ENCODE results near the gene SMCO1.
"Not testable (repeated sequence)": the region's sequence is repeated elsewhere in the genome, so short reads cannot be mapped to it uniquely, and the experiment has no call there.

Gene SMCO1

DNA sequence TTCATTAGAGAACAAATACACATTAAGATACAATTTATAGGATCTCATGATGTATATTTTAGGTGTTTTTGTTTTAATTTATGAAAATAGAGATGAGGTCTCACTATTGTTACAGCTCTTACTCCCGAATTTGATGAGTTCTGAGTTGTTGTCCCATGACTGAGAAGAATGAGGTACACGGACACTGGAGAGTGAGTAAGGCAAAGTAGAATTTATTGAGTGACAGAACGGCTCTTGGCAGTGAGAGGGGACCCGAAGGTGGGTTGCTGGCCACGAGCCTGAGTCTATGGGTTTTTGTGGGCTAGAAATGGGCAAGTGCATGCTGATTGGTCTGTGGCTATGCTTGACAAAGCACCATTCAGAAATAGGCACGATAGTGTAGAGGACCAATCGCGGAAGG lies 8.5 kb downstream of the SMCO1 start:
- ChIA-PET CTCF (no interaction called here), POLR2A (no interaction called here)
- DNase-seq (ENCODE audit: extremely low spot score) = no peak
- no peak for TF ChIP-seq ZNF384 (IDR thresholded peaks at IDR 0.05)
- no peak for TF ChIP-seq CTBP1 (IDR thresholded peaks at IDR 0.05; ENCODE audit: borderline replicate concordance)
- no peak for TF ChIP-seq FOXK2 (IDR thresholded peaks at IDR 0.05)
- TF ChIP-seq L3MBTL2 (conservative IDR thresholded peaks at IDR 0.05) = no peak
- no peak for TF ChIP-seq ELF4 (IDR thresholded peaks at IDR 0.05)
- TF ChIP-seq SP1 (IDR thresholded peaks at IDR 0.05) = no peak
- TF ChIP-seq, protein P1, sequence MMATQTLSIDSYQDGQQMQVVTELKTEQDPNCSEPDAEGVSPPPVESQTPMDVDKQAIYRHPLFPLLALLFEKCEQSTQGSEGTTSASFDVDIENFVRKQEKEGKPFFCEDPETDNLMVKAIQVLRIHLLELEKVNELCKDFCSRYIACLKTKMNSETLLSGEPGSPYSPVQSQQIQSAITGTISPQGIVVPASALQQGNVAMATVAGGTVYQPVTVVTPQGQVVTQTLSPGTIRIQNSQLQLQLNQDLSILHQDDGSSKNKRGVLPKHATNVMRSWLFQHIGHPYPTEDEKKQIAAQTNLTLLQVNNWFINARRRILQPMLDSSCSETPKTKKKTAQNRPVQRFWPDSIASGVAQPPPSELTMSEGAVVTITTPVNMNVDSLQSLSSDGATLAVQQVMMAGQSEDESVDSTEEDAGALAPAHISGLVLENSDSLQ (IDR thresholded peaks at IDR 0.05) = no peak
- no peak for TF ChIP-seq TARDBP (IDR thresholded peaks at IDR 0.05)
- no peak for TF ChIP-seq ARNT (IDR thresholded peaks at IDR 0.05)
- no peak for TF ChIP-seq NFRKB (IDR thresholded peaks at IDR 0.05)
- TF ChIP-seq FOXA1 (IDR thresholded peaks at IDR 0.05) = no peak
- TF ChIP-seq BHLHE40 (IDR thresholded peaks at IDR 0.05; ENCODE audit: borderline replicate concordance) = no peak
- TF ChIP-seq HDGF (IDR thresholded peaks at IDR 0.05; ENCODE audit: borderline replicate concordance) = no peak
- no peak for TF ChIP-seq LEF1 (IDR thresholded peaks at IDR 0.05; ENCODE audit: borderline replicate concordance)
- TF ChIP-seq SUZ12 (IDR thresholded peaks at IDR 0.05) = no peak
- no peak for TF ChIP-seq FOXM1 (IDR thresholded peaks at IDR 0.05; ENCODE audit: borderline replicate concordance)

DNA sequence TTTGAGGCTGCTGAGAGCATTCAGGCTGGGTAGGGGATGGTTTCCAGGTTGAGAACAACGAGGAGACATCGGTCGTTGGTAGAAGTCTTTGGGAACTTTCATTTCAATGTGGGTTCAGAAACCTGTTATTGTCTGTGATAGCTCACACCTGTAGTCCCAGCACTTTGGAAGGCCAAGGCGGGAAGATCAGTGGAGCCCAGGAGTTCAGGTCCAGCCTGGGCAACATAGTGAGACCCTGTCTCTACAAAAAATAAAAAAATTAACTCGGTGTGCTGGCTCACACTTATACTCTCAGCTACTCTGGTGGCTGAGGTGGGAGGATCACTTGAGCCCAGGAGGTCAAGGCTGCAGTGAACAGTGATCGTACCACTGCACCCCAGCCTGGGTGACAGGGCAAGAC lies 10.6 kb downstream of the SMCO1 start:
- CTCF ChIA-PET = interaction anchor here (0.6 to 1.0 kb wide), 3 partner anchors 8 to 251 kb away, joined by 3 to 4 read pairs (median 3); no protein-coding TSS in a partner anchor

DNA sequence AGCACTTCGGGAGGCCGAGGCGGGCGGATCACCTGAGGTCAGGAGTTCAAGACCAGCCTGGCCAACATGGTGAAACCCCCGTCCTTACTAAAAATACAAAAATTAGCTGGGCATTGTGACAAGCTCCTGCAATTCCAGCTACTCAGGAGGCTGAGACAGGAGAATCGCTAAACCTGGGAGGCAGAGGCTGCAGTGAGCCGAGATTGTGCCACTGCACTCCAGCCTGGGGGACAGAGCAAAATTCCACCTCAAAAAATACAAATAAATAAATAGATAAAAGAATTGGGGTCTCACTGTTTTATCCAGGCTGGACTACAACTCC lies 11.1 kb downstream of the SMCO1 start:
- ChIA-PET CTCF (interaction anchor here (1.0 kb wide), 1 partner anchor 9 kb away, joined by 4 read pairs; no protein-coding TSS in a partner anchor), POLR2A (interaction anchor here (1.4 kb wide), 2 partner anchors 9 to 17 kb away, joined by 4 to 5 read pairs; no protein-coding TSS in a partner anchor)
- not testable (repeated sequence) for DNase-seq (ENCODE audit: extremely low spot score)

More for the DNA sequence above, 10.6 kb downstream of the SMCO1 start:
- no peak for DNase-seq (ENCODE audit: extremely low spot score)
- TF ChIP-seq HDGF (IDR thresholded peaks at IDR 0.05; ENCODE audit: borderline replicate concordance) (no peak), L3MBTL2 (conservative IDR thresholded peaks at IDR 0.05) (no peak), SUZ12 (IDR thresholded peaks at IDR 0.05) (no peak), LEF1 (IDR thresholded peaks at IDR 0.05; ENCODE audit: borderline replicate concordance) (no peak), FOXA1 (IDR thresholded peaks at IDR 0.05) (no peak), BHLHE40 (IDR thresholded peaks at IDR 0.05; ENCODE audit: borderline replicate concordance) (no peak), TARDBP (IDR thresholded peaks at IDR 0.05) (no peak), ZNF384 (IDR thresholded peaks at IDR 0.05) (no peak)
- POLR2A ChIA-PET = interaction anchor here (1.4 kb wide), 2 partner anchors 8 to 18 kb away, joined by 4 to 5 read pairs; no protein-coding TSS in a partner anchor

DNA sequence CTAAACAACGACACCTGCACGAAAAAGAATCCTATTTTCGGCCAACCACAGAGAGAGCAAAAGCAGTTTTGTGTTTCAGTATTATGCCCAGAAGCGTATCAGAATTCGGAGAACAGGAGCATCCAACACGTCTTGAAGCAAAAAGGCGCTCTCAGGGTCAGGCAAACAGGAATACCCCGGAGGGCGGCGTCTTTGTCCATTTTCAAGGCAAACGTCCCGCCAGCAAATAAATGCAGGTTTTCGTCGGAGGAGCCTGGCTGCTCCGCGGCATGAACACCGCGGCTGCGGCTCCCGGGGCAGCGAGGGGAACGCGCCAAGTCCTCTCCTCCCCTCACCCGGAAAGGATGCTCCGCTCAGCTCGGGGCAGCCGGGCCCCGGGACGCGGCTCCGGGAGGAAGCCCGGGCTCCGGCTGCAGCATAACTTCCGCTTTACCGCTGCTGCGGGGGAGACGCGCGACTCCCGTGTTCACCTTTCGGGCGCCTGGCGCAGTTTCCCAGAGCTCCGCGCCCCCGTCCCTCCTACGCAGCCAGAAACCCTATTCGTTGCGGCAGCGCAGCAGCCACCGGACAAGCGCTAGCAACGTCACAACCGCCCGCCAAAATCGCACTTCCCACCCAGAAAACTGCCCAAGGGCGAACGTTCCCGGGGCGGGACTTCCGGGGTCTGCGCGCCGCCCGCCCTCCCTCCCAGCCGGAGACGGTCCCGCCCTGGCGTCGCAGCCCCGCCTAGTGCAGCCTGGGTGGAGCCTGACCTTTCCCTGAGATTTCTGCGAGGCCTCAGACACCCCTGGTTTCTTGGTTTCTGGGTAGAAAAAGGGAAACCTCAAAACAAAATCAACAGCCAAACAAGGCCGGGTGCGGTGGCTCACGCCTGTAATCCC lies 11.7 kb downstream of the SMCO1 start, which contains the start of gene RNF168:
RNF168 (minus strand) TSS at position 573 of the 881 bp plus-strand sequence. CDS start 595 bp downstream, outside the sequence.
- TF ChIP-seq ELF4 (IDR thresholded peaks at IDR 0.05) = peak; percentile 48; the same call in 1 of the 2 replicates
- no peak for TF ChIP-seq FOXK2 (IDR thresholded peaks at IDR 0.05)
- ChIA-PET CTCF (interaction anchor here (1.0 kb wide), 1 partner anchor 10 kb away, joined by 4 read pairs; no protein-coding TSS in a partner anchor), POLR2A (interaction anchor here (1.4 kb wide), 2 partner anchors 9 to 17 kb away, joined by 4 to 5 read pairs; no protein-coding TSS in a partner anchor)
- peak; percentile 80 for DNase-seq (ENCODE audit: extremely low spot score)

DNA sequence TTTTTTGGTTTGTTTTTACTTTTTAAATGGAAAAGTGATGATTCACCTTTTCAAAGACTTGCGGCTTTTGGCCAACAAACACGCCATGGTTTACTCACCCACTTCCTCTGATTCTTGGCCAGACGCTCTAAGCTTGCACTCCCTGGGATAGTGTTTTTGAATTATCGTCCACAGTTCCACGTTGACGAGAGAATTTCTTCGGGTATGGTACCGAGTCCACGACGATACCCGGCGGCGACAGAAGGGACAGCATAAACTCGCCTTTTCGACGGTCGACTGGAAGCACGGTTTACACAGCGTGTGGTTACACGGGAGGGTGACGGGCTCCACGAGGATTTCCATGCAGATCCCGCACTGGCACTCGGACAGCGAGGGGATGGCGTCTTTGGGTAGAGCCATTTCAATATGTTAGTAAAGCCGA lies 12.4 kb downstream of the SMCO1 start:
- ChIA-PET CTCF (no interaction called here), POLR2A (no interaction called here)
- DNase-seq (ENCODE audit: extremely low spot score) = peak; percentile 16
- no peak for TF ChIP-seq NFRKB (IDR thresholded peaks at IDR 0.05)
- TF ChIP-seq TARDBP (IDR thresholded peaks at IDR 0.05) = no peak
- no peak for TF ChIP-seq HDGF (IDR thresholded peaks at IDR 0.05; ENCODE audit: borderline replicate concordance)
- no peak for TF ChIP-seq CTBP1 (IDR thresholded peaks at IDR 0.05; ENCODE audit: borderline replicate concordance)
- no peak for TF ChIP-seq ELF4 (IDR thresholded peaks at IDR 0.05)
- TF ChIP-seq, protein P1 (IDR thresholded peaks at IDR 0.05) = no peak
- no peak for TF ChIP-seq BHLHE40 (IDR thresholded peaks at IDR 0.05; ENCODE audit: borderline replicate concordance)
- TF ChIP-seq SP1 (IDR thresholded peaks at IDR 0.05) = no peak
- no peak for TF ChIP-seq LEF1 (IDR thresholded peaks at IDR 0.05; ENCODE audit: borderline replicate concordance)
- no peak for TF ChIP-seq ARNT (IDR thresholded peaks at IDR 0.05)
- no peak for TF ChIP-seq FOXM1 (IDR thresholded peaks at IDR 0.05; ENCODE audit: borderline replicate concordance)

DNA sequence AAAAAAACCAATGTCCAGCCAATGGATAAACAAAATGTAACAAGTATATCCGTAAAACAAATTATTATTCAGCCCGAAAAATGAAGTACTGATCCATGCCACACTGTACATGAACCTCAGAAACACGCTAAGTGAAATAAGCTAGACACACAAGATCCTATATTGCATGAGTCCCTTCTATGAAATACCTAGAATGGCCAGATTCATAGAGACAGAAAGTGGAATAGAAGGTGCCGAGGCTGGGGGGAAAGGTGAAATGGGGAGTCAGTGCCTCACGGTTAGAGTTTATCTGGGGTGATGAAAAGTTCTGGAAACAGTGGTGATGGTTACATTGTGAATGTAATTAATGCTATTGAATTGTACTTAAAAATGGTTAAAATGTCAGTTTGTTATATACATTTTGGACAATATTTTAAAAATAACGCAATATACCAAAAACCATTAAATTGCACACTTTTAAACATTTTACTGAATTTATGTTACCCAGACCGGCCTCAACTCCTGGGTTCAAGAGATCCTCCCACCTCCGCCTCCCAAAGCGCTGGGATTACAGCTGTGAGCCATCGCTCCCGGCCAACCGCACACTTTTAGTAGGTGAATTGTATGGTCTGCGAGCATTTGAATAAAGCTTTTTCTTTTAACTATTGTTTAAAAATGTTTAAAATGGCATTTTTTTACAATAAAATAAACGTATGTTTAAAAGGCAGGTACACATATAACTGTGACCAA lies 13.7 kb downstream of the SMCO1 start:
- TF ChIP-seq CTBP1 (IDR thresholded peaks at IDR 0.05; ENCODE audit: borderline replicate concordance) = no peak
- TF ChIP-seq FOXA1 (IDR thresholded peaks at IDR 0.05) = no peak
- TF ChIP-seq SUZ12 (IDR thresholded peaks at IDR 0.05) = no peak
- TF ChIP-seq FOXK2 (IDR thresholded peaks at IDR 0.05) = no peak
- no peak for TF ChIP-seq ARNT (IDR thresholded peaks at IDR 0.05)
- TF ChIP-seq ZNF384 (IDR thresholded peaks at IDR 0.05) = 0 out of 2 replicates have a peak, but pooled peaks have one; percentile 42
- TF ChIP-seq L3MBTL2 (conservative IDR thresholded peaks at IDR 0.05) = no peak
- TF ChIP-seq NFRKB (IDR thresholded peaks at IDR 0.05) = no peak
- ChIA-PET CTCF (interaction anchor here (0.7 kb wide), 1 partner anchor 130 kb away, joined by 4 read pairs; no protein-coding TSS in a partner anchor), POLR2A (no interaction called here)
- DNase-seq (ENCODE audit: extremely low spot score) = no peak
